Panc1 (cell line): ENCODE measurements around the gene SYNC. TPM values are rescaled to one million over a fixed set of nuclear protein-coding genes. Genes with fewer than 3 reads are reported as not detected.

ENCODE experiments used
- ATAC-seq: fragments of 200-7000 bp; cut with Tn5 transposase; 2 replicates; pipeline ENCODE4 v1.9.1; 2020; ENCODE audit warnings: mild to moderate bottlenecking, moderate library complexity
- BruUV-seq: library from RNA; stranded (reverse); fragments of 400-500 nt; replicated peaks from 2 replicates; lab custom pipeline; 2021; lab: Mats Ljungman, UMichigan
- CTCF ChIA-PET: fragments of 300-600 bp; sonication (Branson Sonifier 250); formaldehyde crosslinking; loops from one replicate; lab custom pipeline; 2022; ENCODE audit warnings: antibody characterized with exemption; lab: Charles Lee
- POLR2A ChIA-PET: fragments of 300-600 bp; sonication (Branson Sonifier 250); formaldehyde crosslinking; loops from one replicate; lab custom pipeline; 2022; ENCODE audit warnings: antibody characterized with exemption; lab: Charles Lee
- DNase-seq: peaks from one replicate; pipeline ENCODE4 v3.0.0-alpha.2; 2010; ENCODE audit warnings: low read depth, low spot score
- H3K27ac ChIP-seq: 2 replicates; pipeline ENCODE4 v1.5.1; 2011; ENCODE audit warnings: mild to moderate bottlenecking, low read length, inconsistent platforms
- H3K27me3 ChIP-seq: fragments of 200-500 bp; sonication (Bioruptor generic); 2 replicates; pipeline ENCODE4 v1.6.0; 2014; ENCODE audit warnings: low read length, inconsistent platforms; ENCODE audit not compliant: control insufficient read depth, insufficient read depth
- H3K36me3 ChIP-seq: fragments of 200-500 bp; sonication (Bioruptor generic); 2 replicates; pipeline ENCODE4 v1.5.1; 2014; ENCODE audit warnings: inconsistent platforms, mild to moderate bottlenecking, low read length, moderate library complexity; ENCODE audit not compliant: control insufficient read depth, insufficient read depth
- H3K4me1 ChIP-seq: 2 replicates; pipeline ENCODE4 v1.5.1; 2011; ENCODE audit warnings: inconsistent platforms, mild to moderate bottlenecking, low read length, moderate library complexity; ENCODE audit not compliant: control insufficient read depth, insufficient read depth
- H3K4me3 ChIP-seq, 2 experiments: 2 replicates each; pipeline ENCODE4 v1.5.1; 2011 to 2012; ENCODE audit warnings: low read depth in 2 of 2, low read length in 2 of 2, mild to moderate bottlenecking in 2 of 2, inconsistent platforms in 1 of 2, moderate library complexity in 1 of 2
- H3K9me3 ChIP-seq: fragments of 200-500 bp; sonication (Bioruptor generic); 2 replicates; pipeline ENCODE4 v1.5.1; 2014; ENCODE audit warnings: low read depth, mild to moderate bottlenecking, inconsistent platforms, low read length, moderate library complexity; ENCODE audit not compliant: control insufficient read depth, insufficient read depth
- CTCF ChIP-seq: fragments of 450-650 bp; IDR thresholded peaks from 2 replicates; pipeline ENCODE4 v1.5.1; 2017; ENCODE audit warnings: mild to moderate bottlenecking
- POLR2AphosphoS5 ChIP-seq: IDR thresholded peaks from 2 replicates; pipeline ENCODE4 v1.6.1; 2012; ENCODE audit warnings: mild to moderate bottlenecking, low read depth, low read length, moderate library complexity
- REST ChIP-seq, 2 experiments: IDR thresholded peaks; 2 replicates each; pipeline ENCODE4 v1.6.1; 2011 to 2012; ENCODE audit warnings: low read depth in 2 of 2, control low read depth in 1 of 2, low read length in 1 of 2, mild to moderate bottlenecking in 1 of 2, moderate library complexity in 1 of 2; ENCODE audit not compliant: insufficient read depth in 1 of 2
- SIN3A ChIP-seq: IDR thresholded peaks from 2 replicates; pipeline ENCODE4 v1.6.1; 2012; ENCODE audit warnings: low read depth, mild to moderate bottlenecking, low read length, moderate library complexity, borderline replicate concordance; ENCODE audit not compliant: insufficient read depth
- TCF7L2 ChIP-seq: IDR thresholded peaks from 2 replicates; pipeline ENCODE4 v1.6.1; 2011; ENCODE audit warnings: mild to moderate bottlenecking, low read depth, low read length, inconsistent platforms
- in situ Hi-C: cut with HindIII; loops from 2 replicates; pipeline ENCODE4 v1.10.0; 2016; ENCODE audit warnings: low sequenced_read_pairs, low pct_unique_long_range_greater_than_20kb
- intact Hi-C: fragments of 100-400 bp; cut with micrococcal nuclease; formaldehyde crosslinking; loops from one replicate; pipeline ENCODE4 v1.10.0; 2022; ENCODE audit not compliant: unreplicated experiment
- total RNA-seq: library from RNA; stranded (reverse); gene quantifications from one replicate; pipeline ENCODE4 v1.2.1, GENCODE V29; 2021; ENCODE audit not compliant: unreplicated experiment

SYNC gene
- total RNA-seq, 1 experiment from 2014 or later: 1.3 TPM

GRCh38 chr1:32736812-32737791 lies 34.5 kb upstream of the SYNC start:
- Histone ChIP-seq H3K36me3 (no peaks in the 10 kb centered on the region), H3K9me3 (no peaks in the 10 kb centered on the region), H3K4me1 (peaks cover 12% of the 10 kb centered on the region), H3K4me3 (no peak overlapping the region), H3K27ac (peak overlapping the region; percentile 25; the same call in 1 of the 2 replicates), H3K27me3 (no peaks in the 10 kb centered on the region)
- in situ Hi-C loops: no loop called here
- BruUV-seq: no TSS peak
- TF ChIP-seq POLR2AphosphoS5: no peak
- no peak for TF ChIP-seq CTCF
- no peak for TF ChIP-seq TCF7L2
- TF ChIP-seq SIN3A: no peak
- no peak for TF ChIP-seq REST (IDR thresholded peaks at IDR 0.05; ENCODE audit: insufficient read depth in 1 of 2, low read depth in 2 of 2, low read length in 1 of 2)
- ChIA-PET POLR2A (no interaction called here), CTCF (interaction anchor here (0.7 kb wide), 1 partner anchor 423 kb away, joined by 9 read pairs; no protein-coding TSS in a partner anchor)
- DNase-seq (no peak), ATAC-seq (no peak)
- intact Hi-C loops: no loop called here

- Histone ChIP-seq H3K4me3 (no peak overlapping the region), H3K4me1 (peaks cover 15% of the 10 kb centered on the region; the same call in 1 of the 2 replicates), H3K27ac (no peak overlapping the region), H3K27me3 (no peaks in the 10 kb centered on the region), H3K36me3 (no peaks in the 10 kb centered on the region), H3K9me3 (no peaks in the 10 kb centered on the region)
- no TSS peak for BruUV-seq
- TF ChIP-seq SIN3A: no peak
- no peak for TF ChIP-seq CTCF
- TF ChIP-seq REST (IDR thresholded peaks at IDR 0.05; ENCODE audit: insufficient read depth in 1 of 2, low read depth in 2 of 2, low read length in 1 of 2): no peak
- TF ChIP-seq POLR2AphosphoS5: no peak
- TF ChIP-seq TCF7L2: no peak
- in situ Hi-C loops: no loop called here
- DNase-seq (no peak), ATAC-seq (no peak)
- intact Hi-C loops: no loop called here
- ChIA-PET CTCF (interaction anchor here (0.6 kb wide), 1 partner anchor 62 kb away, joined by 3 read pairs; no protein-coding TSS in a partner anchor), POLR2A (no interaction called here)
Observed at GRCh38 chr1:32733582-32734321, 31.2 kb upstream of the SYNC start.
